GM18505 (cell line): ENCODE data around the gene CPB1.

Source experiments
- ATAC-seq: cut with Tn5 transposase; IDR thresholded peaks from one replicate; pipeline ENCODE4 v1.9.1; 2021; ENCODE audit not compliant: unreplicated experiment
- POLR2A ChIP-seq: IDR thresholded peaks from 4 replicates; pipeline ENCODE4 v1.6.1; 2011; ENCODE audit warnings: borderline replicate concordance; ENCODE audit not compliant: insufficient read depth, insufficient read length; ENCODE audit errors: extremely low read depth

CPB1 gene

GRCh38 chr3:148878095-148878494 lies 50.5 kb downstream of the CPB1 start:
- TF ChIP-seq POLR2A = no peak
- no peak for ATAC-seq

- ATAC-seq = no peak
- no peak for TF ChIP-seq POLR2A
Measured at GRCh38 chr3:148879256-148879655, 51.6 kb downstream of the CPB1 start.

DNA sequence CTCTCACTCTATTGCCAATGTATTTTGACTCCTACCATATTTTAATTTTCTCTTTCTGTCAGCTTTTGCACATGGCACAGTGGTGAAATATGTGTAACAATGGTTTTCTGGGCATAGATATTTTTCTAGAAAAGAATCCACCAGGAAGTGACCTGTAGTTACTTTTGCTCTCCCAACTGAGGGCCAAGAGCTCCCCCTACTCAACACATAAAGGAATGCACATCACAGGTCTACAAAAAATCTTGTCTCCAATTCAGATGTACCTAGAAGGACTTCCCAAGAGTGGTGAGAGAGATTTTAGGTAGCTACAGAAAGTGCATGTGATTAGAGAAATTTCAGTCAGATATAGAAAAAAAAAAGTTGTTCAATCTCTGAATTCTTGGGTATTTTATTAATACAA lies 53.1 kb downstream of the CPB1 start:
- no peak for TF ChIP-seq POLR2A
- peak; percentile 56 for ATAC-seq

- no peak for ATAC-seq
- no peak for TF ChIP-seq POLR2A
Measured at GRCh38 chr3:148881286-148881685, 53.7 kb downstream of the CPB1 start.

GRCh38 chr3:148882288-148882687 lies 54.7 kb downstream of the CPB1 start:
- no peak for TF ChIP-seq POLR2A
- no peak for ATAC-seq

GRCh38 chr3:148883163-148883562 lies 55.6 kb downstream of the CPB1 start:
- ATAC-seq = no peak
- no peak for TF ChIP-seq POLR2A

- no peak for TF ChIP-seq POLR2A
- no peak for ATAC-seq
Measured at GRCh38 chr3:148884261-148884660, 56.6 kb downstream of the CPB1 start.

DNA sequence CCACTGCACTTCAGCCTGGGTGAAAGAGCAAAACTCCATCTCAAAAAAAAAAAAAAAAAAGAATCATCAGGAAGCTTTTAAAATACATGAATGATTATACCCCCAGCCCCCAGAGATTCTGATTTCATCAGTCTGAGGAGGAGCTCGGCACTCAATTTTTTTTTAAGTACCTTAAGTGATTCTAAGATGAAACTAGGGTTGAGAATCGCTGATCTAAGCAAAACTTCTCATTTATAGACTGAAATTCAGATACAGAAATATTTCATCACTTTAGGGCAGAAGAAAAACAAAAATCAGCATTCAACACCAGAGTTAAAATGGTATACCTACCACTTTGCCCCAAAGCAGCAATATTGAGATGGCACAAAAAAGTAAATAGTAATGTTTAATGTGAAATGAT lies 62.2 kb downstream of the CPB1 start:
- no peak for ATAC-seq
- no peak for TF ChIP-seq POLR2A

DNA sequence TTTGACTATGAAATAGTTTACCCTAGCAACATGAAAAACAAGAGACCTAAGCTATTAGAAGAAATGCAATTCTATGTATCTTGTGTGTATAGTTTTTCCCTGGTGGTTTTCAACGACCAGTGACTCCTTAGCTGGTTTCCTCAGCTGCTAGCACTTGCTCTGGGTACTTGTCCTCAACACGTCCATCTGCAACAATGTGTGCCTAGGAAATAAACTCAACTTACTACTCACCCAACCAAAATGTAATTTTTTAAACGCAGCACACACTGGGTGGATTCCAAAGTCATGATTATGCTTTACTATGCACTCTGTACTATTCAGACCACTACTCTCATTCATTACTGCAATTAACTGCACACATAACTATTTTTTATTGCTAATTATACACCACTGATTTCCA lies 68.5 kb downstream of the CPB1 start:
- no peak for TF ChIP-seq POLR2A
- no peak for ATAC-seq

GRCh38 chr3:148901987-148902791 lies 74.6 kb downstream of the CPB1 start:
- ATAC-seq = no peak
- TF ChIP-seq POLR2A = no peak

- no peak for TF ChIP-seq POLR2A
- ATAC-seq = no peak
Measured at GRCh38 chr3:148903022-148903442, 75.4 kb downstream of the CPB1 start.

- no peak for ATAC-seq
- no peak for TF ChIP-seq POLR2A
Measured at GRCh38 chr3:148903941-148904340, 76.3 kb downstream of the CPB1 start.

GRCh38 chr3:148906667-148907066 lies 79.1 kb downstream of the CPB1 start:
- TF ChIP-seq POLR2A = no peak
- ATAC-seq = no peak
